Inferior parietal cortex (tissue), 1 donor: ENCODE results near the gene SLC35C1.

Experiments
- DNase-seq: peaks from one replicate; pipeline ENCODE4 v3.0.0-alpha.2; 2016; ENCODE audit errors: extremely low spot score

SLC35C1 gene

GRCh38 chr11:45804761-45805304 is at the start of gene SLC35C1:
Gene SLC35C1, plus strand, starts transcription at chr11:45805149. Its CDS starts 653 bp downstream, at chr11:45805802.
- DNase-seq = peak; percentile 95

- no peak for DNase-seq
Measured at GRCh38 chr11:45755281-45755859, 49.6 kb upstream of the SLC35C1 start.

- no peak for DNase-seq
Measured at GRCh38 chr11:45756384-45757010, 48.5 kb upstream of the SLC35C1 start.

- no peak for DNase-seq
Measured at GRCh38 chr11:45757672-45758071, 47.3 kb upstream of the SLC35C1 start.

GRCh38 chr11:45761659-45762058 is 43.3 kb upstream of the SLC35C1 start:
- no peak for DNase-seq

GRCh38 chr11:45765107-45765668 is 39.8 kb upstream of the SLC35C1 start:
- DNase-seq = no peak

- no peak for DNase-seq
Measured at GRCh38 chr11:45765836-45766235, 39.1 kb upstream of the SLC35C1 start.

- no peak for DNase-seq
Measured at GRCh38 chr11:45766469-45766868, 38.5 kb upstream of the SLC35C1 start.

- DNase-seq = no peak
Measured at GRCh38 chr11:45768486-45768885, 36.5 kb upstream of the SLC35C1 start.

GRCh38 chr11:45769960-45770359 is 35.0 kb upstream of the SLC35C1 start:
- no peak for DNase-seq

GRCh38 chr11:45771193-45771565 is 33.8 kb upstream of the SLC35C1 start:
- DNase-seq = peak; percentile 84

- peak; percentile 82 for DNase-seq
Measured at GRCh38 chr11:45771566-45772448, 33.1 kb upstream of the SLC35C1 start.

GRCh38 chr11:45772449-45772774 is 32.5 kb upstream of the SLC35C1 start:
- no peak for DNase-seq

- DNase-seq = no peak
Measured at GRCh38 chr11:45772986-45773785, 31.8 kb upstream of the SLC35C1 start.

GRCh38 chr11:45773786-45774655 is 30.9 kb upstream of the SLC35C1 start:
- DNase-seq = no peak

GRCh38 chr11:45774786-45775185 is 30.2 kb upstream of the SLC35C1 start:
- no peak for DNase-seq

GRCh38 chr11:45777127-45777969 is 27.6 kb upstream of the SLC35C1 start:
- DNase-seq = no peak

GRCh38 chr11:45778341-45778740 is 26.6 kb upstream of the SLC35C1 start:
- no peak for DNase-seq

- DNase-seq = no peak
Measured at GRCh38 chr11:45779602-45780001, 25.3 kb upstream of the SLC35C1 start.

- no peak for DNase-seq
Measured at GRCh38 chr11:45786272-45786671, 18.7 kb upstream of the SLC35C1 start.
